OCI-LY7 (cell line): ENCODE results near the gene EDN1. TPM values are rescaled to one million over a fixed set of nuclear protein-coding genes. Genes with fewer than 3 reads are reported as not detected.
A peak's percentile ranks its signal among the peaks of the same experiment; 100 is the strongest.

Experiments
- BruUV-seq: library from RNA; stranded (reverse); fragments of 400-500 nt; replicated peaks from 2 replicates; lab custom pipeline; 2021; lab: Mats Ljungman, UMichigan
- CTCF ChIA-PET: fragments of 300-600 bp; sonication (Branson Sonifier 250); formaldehyde crosslinking; loops from one replicate; lab custom pipeline; 2022; ENCODE audit warnings: antibody characterized with exemption; ENCODE audit not compliant: unreplicated experiment; lab: Charles Lee
- POLR2A ChIA-PET: fragments of 300-600 bp; sonication (Branson Sonifier 250); formaldehyde crosslinking; loops from one replicate; lab custom pipeline; 2022; ENCODE audit warnings: antibody characterized with exemption; lab: Charles Lee
- DNase-seq: peaks from one replicate; pipeline ENCODE4 v3.0.0-alpha.2; 2015; ENCODE audit warnings: low spot score
- H2AFZ ChIP-seq: fragments of 200-600 bp; sonication (generic), shearing (Covaris generic); 2 replicates; pipeline ENCODE4 v1.6.1; 2014; ENCODE audit warnings: mild to moderate bottlenecking, antibody characterized with exemption, low read length, moderate library complexity
- H3K27ac ChIP-seq: fragments of 200-600 bp; sonication (generic); 2 replicates; pipeline ENCODE4 v1.5.1; 2014; ENCODE audit warnings: mixed run types, low read depth, mild to moderate bottlenecking, moderate library complexity, low read length, inconsistent platforms; ENCODE audit not compliant: poor library complexity, severe bottlenecking
- H3K36me3 ChIP-seq: fragments of 200-600 bp; sonication (generic); 2 replicates; pipeline ENCODE4 v1.6.1; 2014; ENCODE audit warnings: mild to moderate bottlenecking, antibody characterized with exemption, low read length, moderate library complexity, mixed read lengths; ENCODE audit not compliant: insufficient read depth
- H3K4me1 ChIP-seq: fragments of 200-600 bp; sonication (generic); 2 replicates; pipeline ENCODE4 v1.5.1; 2014; ENCODE audit warnings: mild to moderate bottlenecking, low read length; ENCODE audit not compliant: insufficient read depth, poor library complexity, severe bottlenecking
- H3K4me2 ChIP-seq: fragments of 200-600 bp; sonication (generic); 2 replicates; pipeline ENCODE4 v1.6.1; 2014; ENCODE audit warnings: mild to moderate bottlenecking, low read length
- H3K4me3 ChIP-seq: fragments of 200-600 bp; sonication (generic); 2 replicates; pipeline ENCODE4 v1.5.1; 2014; ENCODE audit warnings: mild to moderate bottlenecking, low read depth, low read length; ENCODE audit not compliant: poor library complexity, severe bottlenecking
- H3K79me2 ChIP-seq: fragments of 200-600 bp; sonication (generic); 2 replicates; pipeline ENCODE4 v1.6.1; 2016; ENCODE audit warnings: low read depth, mild to moderate bottlenecking, low read length, moderate library complexity, mixed read lengths; ENCODE audit not compliant: insufficient read depth
- H3K9me2 ChIP-seq: fragments of 200-600 bp; sonication (generic); 2 replicates; pipeline ENCODE4 v1.6.1; 2016; ENCODE audit warnings: mild to moderate bottlenecking, low read length, mixed read lengths; ENCODE audit not compliant: insufficient read depth
- H3K9me3 ChIP-seq: fragments of 200-600 bp; sonication (generic); 2 replicates; pipeline ENCODE4 v1.6.1; 2014; ENCODE audit warnings: mild to moderate bottlenecking, mixed run types, low read length, mixed read lengths
- H4K20me1 ChIP-seq: fragments of 200-600 bp; sonication (generic); 2 replicates; pipeline ENCODE4 v1.6.1; 2014; ENCODE audit warnings: mild to moderate bottlenecking, antibody characterized with exemption, low read length, moderate library complexity, mixed read lengths; ENCODE audit not compliant: insufficient read depth
- EZH2phosphoT487 ChIP-seq: fragments of 200-600 bp; sonication (generic); IDR thresholded peaks from 2 replicates; pipeline ENCODE4 v1.6.1; 2018; ENCODE audit warnings: low read depth, borderline replicate concordance, mild to moderate bottlenecking, mixed run types, antibody characterized with exemption, low read length, moderate library complexity, mixed read lengths
- intact Hi-C: fragments of 100-400 bp; cut with micrococcal nuclease; formaldehyde crosslinking; loops from one replicate; pipeline ENCODE4 v1.10.0; 2022; ENCODE audit not compliant: unreplicated experiment
- total RNA-seq, 2 experiments: library from RNA; depleted of rRNA in 1 of 2; stranded (reverse); fragments of >200 nt in 1 of 2; shearing (Covaris generic) in 1 of 2; gene quantifications; 2 replicates each; pipeline ENCODE4 v1.2.3, GENCODE V29; 2014 to 2022
- TF ChIP-seq, protein P1 (sequence below): fragments of 200-600 bp; sonication (generic); conservative IDR thresholded peaks from 2 replicates; pipeline ENCODE4 v1.5.1; 2014; ENCODE audit warnings: mild to moderate bottlenecking, antibody characterized with exemption, low read length, moderate library complexity, mixed read lengths

EDN1 gene
- total RNA-seq, 2 experiments from 2014 or later: not detected

GRCh38 chr6:12291071-12291838, 1.1 kb downstream of the EDN1 start:
- TF ChIP-seq, protein P1, sequence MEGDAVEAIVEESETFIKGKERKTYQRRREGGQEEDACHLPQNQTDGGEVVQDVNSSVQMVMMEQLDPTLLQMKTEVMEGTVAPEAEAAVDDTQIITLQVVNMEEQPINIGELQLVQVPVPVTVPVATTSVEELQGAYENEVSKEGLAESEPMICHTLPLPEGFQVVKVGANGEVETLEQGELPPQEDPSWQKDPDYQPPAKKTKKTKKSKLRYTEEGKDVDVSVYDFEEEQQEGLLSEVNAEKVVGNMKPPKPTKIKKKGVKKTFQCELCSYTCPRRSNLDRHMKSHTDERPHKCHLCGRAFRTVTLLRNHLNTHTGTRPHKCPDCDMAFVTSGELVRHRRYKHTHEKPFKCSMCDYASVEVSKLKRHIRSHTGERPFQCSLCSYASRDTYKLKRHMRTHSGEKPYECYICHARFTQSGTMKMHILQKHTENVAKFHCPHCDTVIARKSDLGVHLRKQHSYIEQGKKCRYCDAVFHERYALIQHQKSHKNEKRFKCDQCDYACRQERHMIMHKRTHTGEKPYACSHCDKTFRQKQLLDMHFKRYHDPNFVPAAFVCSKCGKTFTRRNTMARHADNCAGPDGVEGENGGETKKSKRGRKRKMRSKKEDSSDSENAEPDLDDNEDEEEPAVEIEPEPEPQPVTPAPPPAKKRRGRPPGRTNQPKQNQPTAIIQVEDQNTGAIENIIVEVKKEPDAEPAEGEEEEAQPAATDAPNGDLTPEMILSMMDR: no peak
- no peak for TF ChIP-seq EZH2phosphoT487
- no peak for DNase-seq
- Histone ChIP-seq H3K27ac (no peak overlapping the region), H3K4me2 (peak overlapping the region; percentile 60; the same call in 1 of the 2 replicates), H2AFZ (no peak overlapping the region), H3K4me1 (no peaks in the 10 kb centered on the region), H3K9me3 (no peaks in the 10 kb centered on the region), H4K20me1 (no peaks in the 10 kb centered on the region), H3K79me2 (no peaks in the 10 kb centered on the region), H3K36me3 (no peaks in the 10 kb centered on the region), H3K4me3 (no peak overlapping the region), H3K9me2 (no peaks in the 10 kb centered on the region)
- ChIA-PET POLR2A (interaction anchor here (0.6 kb wide), 1 partner anchor 591 kb away, joined by 3 read pairs; no protein-coding TSS in a partner anchor), CTCF (no interaction called here)
- intact Hi-C loops: no loop called here
- BruUV-seq: no TSS peak

GRCh38 chr6:12291839-12292604, 1.9 kb downstream of the EDN1 start:
- DNase-seq: no peak
- Histone ChIP-seq H3K79me2 (no peaks in the 10 kb centered on the region), H3K36me3 (no peaks in the 10 kb centered on the region), H3K9me3 (no peaks in the 10 kb centered on the region), H3K4me2 (no peak overlapping the region; the same call in 1 of the 2 replicates), H3K27ac (no peak overlapping the region), H4K20me1 (no peaks in the 10 kb centered on the region), H3K4me1 (no peaks in the 10 kb centered on the region), H3K4me3 (no peak overlapping the region), H2AFZ (no peak overlapping the region), H3K9me2 (no peaks in the 10 kb centered on the region)
- no TSS peak for BruUV-seq
- intact Hi-C loops: no loop called here
- ChIA-PET POLR2A (no interaction called here), CTCF (no interaction called here)
- TF ChIP-seq, protein P1: no peak
- no peak for TF ChIP-seq EZH2phosphoT487
